Peyer's patch (tissue), 4 donors: Measurements from ENCODE around the gene SLC47A1.

ENCODE experiments used
- POLR2A ChIP-seq, 2 donors: fragments of 450-650 bp; IDR thresholded peaks; one replicate each; pipeline ENCODE4 v1.5.1; 2017; ENCODE audit warnings: antibody characterized with exemption in 2 of 2, mild to moderate bottlenecking in 2 of 2, moderate library complexity in 2 of 2
- TF ChIP-seq, protein P1 (sequence below), 6 experiments: fragments of 450-650 bp in 4 of 6; fragments of 200-600 bp in 2 of 6; sonication (generic) in 1 of 6; IDR thresholded peaks; one replicate each; pipeline ENCODE4 v1.5.1; 2017 to 2019; ENCODE audit warnings: antibody characterized with exemption in 6 of 6, mild to moderate bottlenecking in 3 of 6, moderate library complexity in 1 of 6

DNA sequence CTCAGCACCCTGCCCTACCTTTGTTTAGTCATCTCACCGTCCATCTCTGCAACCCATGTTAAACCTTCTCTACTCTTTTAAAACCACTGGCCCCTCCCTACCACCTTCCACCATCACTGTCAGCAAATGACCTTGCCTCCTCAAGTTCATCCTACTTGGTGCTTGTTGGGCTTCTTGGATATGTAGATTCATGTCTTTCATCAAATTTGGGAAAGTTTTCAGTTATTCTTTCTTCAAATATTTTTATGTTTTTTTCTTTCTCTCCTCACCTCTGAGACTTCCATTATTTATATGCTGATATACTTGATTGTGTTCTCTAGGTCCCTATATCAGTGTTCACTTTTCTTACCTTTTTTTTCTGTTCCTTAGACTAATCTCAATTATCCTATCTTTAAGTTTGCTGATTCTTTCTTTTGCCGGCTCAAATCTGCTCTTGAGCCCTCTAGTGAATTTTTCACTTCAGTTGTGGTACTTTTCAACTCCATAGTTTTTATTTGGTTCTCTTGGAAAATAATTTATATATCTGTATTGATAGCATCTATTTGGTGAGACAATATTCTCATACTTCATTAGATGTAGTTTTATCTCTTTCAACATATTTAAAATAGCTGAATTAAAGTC lies 86.2 kb downstream of the SLC47A1 start:
- TF ChIP-seq, protein P1, sequence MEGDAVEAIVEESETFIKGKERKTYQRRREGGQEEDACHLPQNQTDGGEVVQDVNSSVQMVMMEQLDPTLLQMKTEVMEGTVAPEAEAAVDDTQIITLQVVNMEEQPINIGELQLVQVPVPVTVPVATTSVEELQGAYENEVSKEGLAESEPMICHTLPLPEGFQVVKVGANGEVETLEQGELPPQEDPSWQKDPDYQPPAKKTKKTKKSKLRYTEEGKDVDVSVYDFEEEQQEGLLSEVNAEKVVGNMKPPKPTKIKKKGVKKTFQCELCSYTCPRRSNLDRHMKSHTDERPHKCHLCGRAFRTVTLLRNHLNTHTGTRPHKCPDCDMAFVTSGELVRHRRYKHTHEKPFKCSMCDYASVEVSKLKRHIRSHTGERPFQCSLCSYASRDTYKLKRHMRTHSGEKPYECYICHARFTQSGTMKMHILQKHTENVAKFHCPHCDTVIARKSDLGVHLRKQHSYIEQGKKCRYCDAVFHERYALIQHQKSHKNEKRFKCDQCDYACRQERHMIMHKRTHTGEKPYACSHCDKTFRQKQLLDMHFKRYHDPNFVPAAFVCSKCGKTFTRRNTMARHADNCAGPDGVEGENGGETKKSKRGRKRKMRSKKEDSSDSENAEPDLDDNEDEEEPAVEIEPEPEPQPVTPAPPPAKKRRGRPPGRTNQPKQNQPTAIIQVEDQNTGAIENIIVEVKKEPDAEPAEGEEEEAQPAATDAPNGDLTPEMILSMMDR (IDR thresholded peaks at IDR 0.05), result no peak
- TF ChIP-seq POLR2A (IDR thresholded peaks at IDR 0.05), result no peak
